Right lobe of liver (tissue), 6 donors: ENCODE data around the gene CEP126. TPM values are rescaled to one million over a fixed set of nuclear protein-coding genes. Genes with fewer than 3 reads are reported as not detected.

ENCODE experiments used
- ATAC-seq, 4 donors: fragments of 200-7000 bp; cut with Tn5 transposase; one replicate each; pipeline ENCODE4 v1.9.1; 2020; ENCODE audit warnings: mild to moderate bottlenecking in 4 of 4, moderate library complexity in 4 of 4
- DNase-seq, 3 donors: peaks; one replicate each; pipeline ENCODE4 v3.0.0-alpha.2; 2020
- H3K27ac ChIP-seq, 3 donors: fragments of 200-600 bp; one replicate each; pipeline ENCODE4 v1.8.0; 2022
- H3K27me3 ChIP-seq, 2 donors: fragments of 200-600 bp; one replicate each; pipeline ENCODE4 v1.8.0; 2022
- H3K36me3 ChIP-seq, 4 donors: fragments of 200-600 bp; sonication (generic) in 1 of 4; one replicate each; pipeline versions ENCODE4 v1.5.1 to v1.8.0; 2017 to 2022; ENCODE audit warnings: control low read depth in 1 of 4
- H3K4me1 ChIP-seq, 4 donors: fragments of 200-600 bp; sonication (generic) in 1 of 4; one replicate each; pipeline versions ENCODE4 v1.5.1 to v1.8.0; 2017 to 2022; ENCODE audit warnings: control low read depth in 1 of 4
- H3K4me3 ChIP-seq, 3 donors: fragments of 200-600 bp; one replicate each; pipeline ENCODE4 v1.8.0; 2022
- H3K9me3 ChIP-seq, 4 donors: fragments of 200-600 bp; sonication (generic) in 1 of 4; one replicate each; pipeline versions ENCODE4 v1.5.1 to v1.8.0; 2017 to 2022; ENCODE audit warnings: control low read depth in 1 of 4
- POLR2A ChIP-seq: fragments of 450-650 bp; IDR thresholded peaks from one replicate; pipeline ENCODE4 v1.6.1; 2017; ENCODE audit warnings: antibody characterized with exemption, mild to moderate bottlenecking
- WGBS: methylation state at CpG from one replicate; pipeline ENCODE4 v1.1.6; 2018; ENCODE audit warnings: low coverage, low lambda C conversion rate; ENCODE audit not compliant: insufficient coverage; ENCODE audit errors: missing lambda C conversion rate; 5-methylcytosine and 5-hydroxymethylcytosine counted together
- intact Hi-C, 2 donors: fragments of 100-400 bp; cut with DNase I; formaldehyde crosslinking; loops; one replicate each; pipeline versions ENCODE4 v1.11.2 to v1.14.1; 2022
- total RNA-seq, 6 experiments: library from RNA; depleted of rRNA in 2 of 6; stranded (reverse); fragments of >200 nt in 2 of 6; fragmentation: NEBNext Ultra II Directional in 3 of 6; extraction: Animal tissue kit (Norgen Biotek cat#: 25700) in 3 of 6; gene quantifications; one replicate each; pipeline versions ENCODE4 v1.1.0 to v1.2.4, GENCODE V29; 2016 to 2023
- TF ChIP-seq, protein P1 (sequence below), 4 donors: fragments of 200-600 bp in 3 of 4; fragments of 450-650 bp in 1 of 4; IDR thresholded peaks; one replicate each; pipeline versions ENCODE4 v1.5.1 to v1.8.0; 2016 to 2022; ENCODE audit warnings: antibody characterized with exemption in 4 of 4, mild to moderate bottlenecking in 2 of 4
- donor health status: DM: no; HTN: yes; CAD: no.
- donor health status: DM: no; HTN: no; CAD: no.
- donor health status: DM: no; HTN: no; CAD: no.
- donor health status: DM: no; HTN: yes; CAD: no.
- donor health status: DM: no; HTN: yes; CAD: no.

CEP126 gene
- total RNA-seq, 6 experiments from 2014 or later, result 0.04 to 0.49 (median 0.12) TPM

DNA sequence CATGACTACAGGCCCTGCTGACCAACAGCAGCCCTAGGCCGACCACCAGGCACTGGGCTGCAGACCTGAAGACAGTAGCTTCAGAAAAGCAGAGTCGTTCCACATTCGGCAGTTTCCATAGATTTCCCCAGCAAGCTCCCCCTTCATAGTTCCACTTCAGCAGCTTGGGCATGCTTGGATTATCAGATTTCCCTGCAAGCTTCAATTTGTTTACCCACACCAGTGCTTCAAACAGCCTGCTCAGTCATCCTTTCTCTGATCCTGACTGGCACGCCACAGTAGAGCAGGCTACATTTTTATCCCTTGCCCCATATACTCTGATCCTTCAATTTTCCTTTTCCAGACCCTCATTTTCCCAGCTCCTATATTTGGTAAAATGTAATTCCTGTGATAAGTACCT lies 81.3 kb downstream of the CEP126 start:
- H3K36me3 ChIP-seq, result no peaks in the 10 kb centered on the region
- H3K4me3 ChIP-seq, result no peak overlapping the region
- 63% methylated on average over 2 of the region's 4 CpGs for WGBS
- H3K9me3 ChIP-seq, result no peaks in the 10 kb centered on the region
- no peaks in the 10 kb centered on the region for H3K27me3 ChIP-seq
- DNase-seq (no peak), ATAC-seq (no peak)
- intact Hi-C loops, result no loop called here
- H3K27ac ChIP-seq, result no peak overlapping the region
- peaks cover 0 to 15% (median 0%) of the 10 kb centered on the region in 4 donors for H3K4me1 ChIP-seq
- TF ChIP-seq, protein P1, sequence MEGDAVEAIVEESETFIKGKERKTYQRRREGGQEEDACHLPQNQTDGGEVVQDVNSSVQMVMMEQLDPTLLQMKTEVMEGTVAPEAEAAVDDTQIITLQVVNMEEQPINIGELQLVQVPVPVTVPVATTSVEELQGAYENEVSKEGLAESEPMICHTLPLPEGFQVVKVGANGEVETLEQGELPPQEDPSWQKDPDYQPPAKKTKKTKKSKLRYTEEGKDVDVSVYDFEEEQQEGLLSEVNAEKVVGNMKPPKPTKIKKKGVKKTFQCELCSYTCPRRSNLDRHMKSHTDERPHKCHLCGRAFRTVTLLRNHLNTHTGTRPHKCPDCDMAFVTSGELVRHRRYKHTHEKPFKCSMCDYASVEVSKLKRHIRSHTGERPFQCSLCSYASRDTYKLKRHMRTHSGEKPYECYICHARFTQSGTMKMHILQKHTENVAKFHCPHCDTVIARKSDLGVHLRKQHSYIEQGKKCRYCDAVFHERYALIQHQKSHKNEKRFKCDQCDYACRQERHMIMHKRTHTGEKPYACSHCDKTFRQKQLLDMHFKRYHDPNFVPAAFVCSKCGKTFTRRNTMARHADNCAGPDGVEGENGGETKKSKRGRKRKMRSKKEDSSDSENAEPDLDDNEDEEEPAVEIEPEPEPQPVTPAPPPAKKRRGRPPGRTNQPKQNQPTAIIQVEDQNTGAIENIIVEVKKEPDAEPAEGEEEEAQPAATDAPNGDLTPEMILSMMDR (IDR thresholded peaks at IDR 0.05), result no peak
- TF ChIP-seq POLR2A, result no peak

DNA sequence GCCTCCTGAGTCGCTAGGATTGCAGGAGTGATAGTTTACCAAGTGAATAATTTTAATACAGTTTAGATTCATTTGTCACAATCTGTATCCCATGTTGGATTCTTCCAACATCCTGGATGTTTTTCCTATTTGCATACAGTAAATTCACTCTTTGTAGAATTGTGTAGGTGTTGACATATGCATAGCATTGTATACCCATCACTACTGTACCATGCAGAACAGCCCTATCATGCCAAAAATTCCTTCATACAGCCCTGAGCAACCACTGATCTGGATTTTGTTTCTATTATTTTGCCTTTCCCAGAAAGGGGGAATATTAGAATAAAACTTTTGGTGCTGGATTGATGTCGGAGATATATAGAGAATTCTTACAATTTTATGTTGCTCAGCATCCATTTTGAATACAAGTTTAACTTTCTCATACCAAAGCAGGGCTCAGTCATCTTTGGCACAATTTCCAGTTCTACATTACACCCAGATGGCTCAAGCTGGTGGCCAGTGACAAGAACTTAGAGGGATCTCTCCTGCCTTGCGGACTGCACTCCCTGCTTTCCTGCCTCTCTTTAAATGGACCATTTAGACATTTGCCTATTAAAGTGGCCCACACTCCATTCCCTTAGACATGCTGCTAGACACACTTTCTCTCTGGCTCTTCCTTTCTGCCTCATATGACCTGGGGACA lies 87.0 kb downstream of the CEP126 start:
- no peak overlapping the region for H3K27ac ChIP-seq
- 82% methylated on average over 3 of the region's 3 CpGs for WGBS
- no peaks in the 10 kb centered on the region for H3K36me3 ChIP-seq
- ATAC-seq (no peak), DNase-seq (no peak)
- intact Hi-C loops, result loop anchor here in 1 of 2 donors (10.0 kb wide), 1 partner anchor 137 kb away; no protein-coding TSS in a partner anchor
- no peak for TF ChIP-seq POLR2A
- TF ChIP-seq, protein P1 (IDR thresholded peaks at IDR 0.05), result no peak
- no peaks in the 10 kb centered on the region for H3K27me3 ChIP-seq
- no peaks in the 10 kb centered on the region for H3K4me1 ChIP-seq
- no peak overlapping the region for H3K4me3 ChIP-seq
- no peaks in the 10 kb centered on the region for H3K9me3 ChIP-seq

DNA sequence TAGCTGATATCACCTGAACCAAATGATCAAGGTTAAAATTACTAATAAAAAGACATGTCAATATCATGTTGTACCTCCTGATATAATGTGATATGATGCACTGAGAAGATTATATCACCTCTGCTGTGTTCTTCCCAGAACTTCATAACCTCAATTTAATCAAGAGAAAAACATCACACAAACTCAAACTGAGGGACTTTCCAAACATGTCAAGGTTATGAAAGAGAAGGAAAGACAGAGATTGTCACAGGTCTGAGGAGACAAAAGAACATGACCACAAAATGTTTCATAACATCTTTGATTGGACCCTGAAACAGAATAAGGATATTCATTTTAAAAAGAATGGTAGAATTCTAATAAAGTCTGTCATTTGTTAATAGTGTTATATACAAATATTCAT lies 89.4 kb downstream of the CEP126 start:
- Histone ChIP-seq H3K36me3 (no peaks in the 10 kb centered on the region), H3K27ac (no peak overlapping the region), H3K27me3 (no peaks in the 10 kb centered on the region), H3K9me3 (no peaks in the 10 kb centered on the region), H3K4me1 (peaks cover 0 to 7% (median 3%) of the 10 kb centered on the region in 4 donors), H3K4me3 (no peak overlapping the region)
- ATAC-seq, result no peak
- TF ChIP-seq, protein P1 (IDR thresholded peaks at IDR 0.05), result no peak
- no peak for TF ChIP-seq POLR2A
- intact Hi-C loops, result loop anchor here in 1 of 2 donors (10.0 kb wide), 1 partner anchor 139 kb away; no protein-coding TSS in a partner anchor
- DNase-seq, result no peak

DNA sequence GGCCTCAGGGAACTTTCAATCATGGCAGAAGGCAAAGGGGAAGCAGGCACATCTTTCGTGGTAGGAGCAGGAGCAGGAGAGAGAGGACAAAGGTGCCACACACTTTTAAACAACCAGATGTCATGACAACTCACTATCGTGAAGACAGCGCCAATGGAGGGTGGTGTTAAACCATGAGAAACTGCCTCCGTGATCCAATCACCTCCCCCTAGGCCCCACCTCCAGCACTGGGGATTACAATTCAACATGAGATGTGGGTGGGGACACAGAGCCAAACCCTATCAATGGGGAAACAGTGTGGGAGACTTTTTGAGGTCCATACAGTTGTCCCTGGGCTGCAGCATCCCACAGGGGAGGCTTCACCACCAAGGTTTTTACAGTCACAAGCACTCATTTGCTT lies 90.5 kb downstream of the CEP126 start:
- TF ChIP-seq, protein P1 (IDR thresholded peaks at IDR 0.05), result no peak
- TF ChIP-seq POLR2A, result no peak
- Histone ChIP-seq H3K27me3 (no peaks in the 10 kb centered on the region), H3K4me3 (no peak overlapping the region), H3K9me3 (no peaks in the 10 kb centered on the region), H3K27ac (no peak overlapping the region), H3K36me3 (no peaks in the 10 kb centered on the region), H3K4me1 (peaks cover 0 to 7% (median 3%) of the 10 kb centered on the region in 4 donors)
- intact Hi-C loops, result loop anchor here (5.0 to 10.0 kb wide), 2 partner anchors 141 to 143 kb away; no protein-coding TSS in a partner anchor
- ATAC-seq (no peak), DNase-seq (no peak)
- WGBS, result 87% methylated on average over 3 of the region's 4 CpGs
